ENCODE measurements around the gene BAZ2B. TPM values are rescaled to one million over a fixed set of nuclear protein-coding genes. Genes with fewer than 3 reads are reported as not detected.
A peak's percentile ranks its signal among the peaks of the same experiment; 100 is the strongest.

BAZ2B gene
- total and polyA plus RNA-seq, 9 of the 15 experiments (the other 6 are each of a cell fraction or from before 2014, with no cell fraction given): 7.5 to 38.6 (median 19.8) TPM

- intact Hi-C loops (cut with micrococcal nuclease): no loop called here
Observed at GRCh38 chr2:159546039-159546438, 70.3 kb downstream of the BAZ2B start.

More at GRCh38 chr2:159546039-159546438, 70.3 kb downstream of the BAZ2B start:
- H3K27ac ChIP-seq (ENCODE audit: extremely low read depth, low read depth, low read length): no peak overlapping the region
- no peaks in the 10 kb centered on the region for H3K27me3 ChIP-seq (ENCODE audit: control insufficient read depth in 2 of 2, insufficient read depth in 2 of 2, low read length in 2 of 2)
- WGBS (ENCODE audit: insufficient coverage, low coverage, missing lambda C conversion rate): 18% methylated on average over 9 of the region's 9 CpGs
- no peak overlapping the region for H3K9ac ChIP-seq (ENCODE audit: insufficient read depth in 1 of 2, low read depth in 2 of 2, low read length in 2 of 2)
- FAIRE-seq (no peak), ATAC-seq (peak; percentile 71), DNase-seq (ENCODE audit: extremely low read depth in 1 of 4, low spot score in 3 of 4) (peak in 1 of 4 experiments; percentile 52)
- H3K4me1 ChIP-seq (replicated peaks in 1 of 2; ENCODE audit: control insufficient read depth in 2 of 2, insufficient read depth in 2 of 2, low read length in 2 of 2): no peaks in the 10 kb centered on the region
- no peaks in the 10 kb centered on the region for H3K9me1 ChIP-seq (ENCODE audit: control insufficient read depth, insufficient read depth, low read length)
- TF ChIP-seq NCOR1 (IDR thresholded peaks at IDR 0.05) (no peak), ZNF318 (IDR thresholded peaks at IDR 0.05; ENCODE audit: borderline replicate concordance in 1 of 2, low read depth in 1 of 2) (no peak), ZNF766 (CRISPR knock-in tag; conservative IDR thresholded peaks at IDR 0.05) (0 out of 2 replicates have a peak, but pooled peaks have one; percentile 50), CREM (IDR thresholded peaks at IDR 0.05; ENCODE audit: low read depth) (peak; percentile 35; the same call in 1 of the 2 replicates), EGR1 (conservative IDR thresholded peaks at IDR 0.05) (peak; percentile 70)
- ChIA-PET CTCF (ENCODE audit: low intra/inter-chr PET ratio) (no interaction called here), POLR2A (no interaction called here)
- BruUV-seq (replicated peaks): no TSS peak
- no peak overlapping the region for H2AFZ ChIP-seq (ENCODE audit: low read depth, low read length)
- peaks cover 2% of the 10 kb centered on the region; the same call in 1 of the 2 replicates for H3K9me3 ChIP-seq (replicated peaks; ENCODE audit: control insufficient read depth, insufficient read depth, low read depth, low read length)
- H3K36me3 ChIP-seq (ENCODE audit: control insufficient read depth, insufficient read depth, low read length): no peaks in the 10 kb centered on the region
- no peak overlapping the region for H3K4me2 ChIP-seq (ENCODE audit: insufficient read depth, low read length)
- in situ Hi-C loops (cut with MboI): no loop called here
- H3K79me2 ChIP-seq (ENCODE audit: control insufficient read depth, insufficient read depth, low read length): no peaks in the 10 kb centered on the region
- no peak overlapping the region for H3K4me3 ChIP-seq
- no peaks in the 10 kb centered on the region for H4K20me1 ChIP-seq (replicated peaks; ENCODE audit: control insufficient read depth, insufficient read depth, low read length)

All from K562 (cell line).